ENCODE data around the gene SLC22A1.

- TF ChIP-seq REST (IDR thresholded peaks at IDR 0.05) (peak; percentile 66), HNF4A (conservative IDR thresholded peaks at IDR 0.05) (peak; percentile 80 to 83), RAD21 (IDR thresholded peaks at IDR 0.05) (peak; percentile 26 to 29), GABPA (IDR thresholded peaks at IDR 0.05 in 1 of 2, conservative IDR thresholded peaks at IDR 0.05 in 1 of 2) (no peak), CTCF (IDR thresholded peaks at IDR 0.05; ENCODE audit: low read depth, low read length, missing input control) (no peak), ZBTB33 (IDR thresholded peaks at IDR 0.05) (no peak), MAX (IDR thresholded peaks at IDR 0.05) (no peak), JUND (IDR thresholded peaks at IDR 0.05) (peak in 1 of 2 donors; percentile 54), ATF3 (IDR thresholded peaks at IDR 0.05) (no peak), FOXA1 (IDR thresholded peaks at IDR 0.05) (peak; percentile 54)
Observed at GRCh38 chr6:160079686-160080043, 42.0 kb upstream of the SLC22A1 start.
